K562 (cell line): ENCODE data around the gene HOXD13. TPM values are rescaled to one million over a fixed set of nuclear protein-coding genes. Genes with fewer than 3 reads are reported as not detected.

Experiments
- PCBP1 ChIP-seq: fragments of 200-400 bp; formaldehyde crosslinking; IDR thresholded peaks from 2 replicates; pipeline ENCODE4 v1.6.1; 2018; ENCODE audit warnings: mild to moderate bottlenecking, low read depth, low read length; ENCODE audit not compliant: poor library complexity, severe bottlenecking
- polyA plus RNA-seq, 8 experiments: library from polyadenylated mRNA; depleted of rRNA in 4 of 8; stranded (reverse) in 5 of 8; unstranded in 3 of 8; fragments of >200 nt; fragmentation: Nextera tagmentation in 2 of 8; fragmentation: Illumina TruSeq in 1 of 8; extraction: Ambion mirVana in 2 of 8; extraction: Trizol in 1 of 8; gene quantifications; 2 replicates each; pipeline versions ENCODE4 v1.2.1 to v1.2.3, GENCODE V29; 2011 to 2014; ENCODE audit warnings: inconsistent platforms in 1 of 8, missing spikeins in 1 of 8
- total RNA-seq, 7 experiments: library from RNA; depleted of rRNA in 6 of 7; stranded (reverse); fragments of >200 nt in 6 of 7; fragmentation: Illumina TruSeq in 2 of 7; extraction: Trizol in 2 of 7; gene quantifications; 2 replicates each; pipeline versions ENCODE4 v1.2.1 to v1.2.3, GENCODE V29; 2011 to 2021; ENCODE audit warnings: low replicate concordance in 1 of 7
- TF ChIP-seq, protein P1 (sequence below): fragments of 200-600 bp; sonication (generic); IDR thresholded peaks from one replicate; pipeline ENCODE4 v1.6.1; 2012; ENCODE audit warnings: mild to moderate bottlenecking, low read depth, low read length, inconsistent platforms

Gene HOXD13
- total and polyA plus RNA-seq, 9 of the 15 experiments (the other 6 are each of a cell fraction or from before 2014, with no cell fraction given): 0.03 to 0.04 TPM; not detected in 7

DNA sequence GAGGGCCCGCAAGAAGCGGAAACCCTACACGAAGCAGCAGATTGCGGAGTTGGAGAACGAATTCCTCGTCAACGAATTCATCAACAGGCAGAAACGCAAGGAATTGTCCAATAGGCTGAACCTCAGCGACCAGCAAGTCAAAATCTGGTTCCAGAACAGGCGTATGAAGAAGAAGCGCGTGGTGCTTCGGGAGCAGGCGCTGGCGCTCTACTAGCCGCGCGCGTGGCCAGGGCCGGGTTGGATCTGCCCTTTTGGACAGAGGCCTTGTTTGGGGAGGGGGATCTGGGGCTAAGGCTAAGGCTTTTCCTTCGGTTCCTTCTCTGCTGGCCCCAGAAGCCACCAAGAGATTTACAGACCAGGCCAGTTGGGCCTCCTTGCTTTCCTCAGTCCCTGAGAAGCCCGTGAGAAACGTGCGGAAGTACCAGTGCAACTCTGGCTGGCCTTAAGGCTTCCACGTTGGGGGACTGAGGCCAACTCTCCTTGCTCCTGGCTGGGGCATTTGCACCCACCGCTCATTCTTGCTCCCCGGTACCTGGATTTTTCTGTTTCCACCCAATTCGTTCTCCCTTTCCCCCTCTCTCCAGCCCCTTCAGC is 8.1 kb downstream of the HOXD13 start (continued):
- TF ChIP-seq, protein P1, sequence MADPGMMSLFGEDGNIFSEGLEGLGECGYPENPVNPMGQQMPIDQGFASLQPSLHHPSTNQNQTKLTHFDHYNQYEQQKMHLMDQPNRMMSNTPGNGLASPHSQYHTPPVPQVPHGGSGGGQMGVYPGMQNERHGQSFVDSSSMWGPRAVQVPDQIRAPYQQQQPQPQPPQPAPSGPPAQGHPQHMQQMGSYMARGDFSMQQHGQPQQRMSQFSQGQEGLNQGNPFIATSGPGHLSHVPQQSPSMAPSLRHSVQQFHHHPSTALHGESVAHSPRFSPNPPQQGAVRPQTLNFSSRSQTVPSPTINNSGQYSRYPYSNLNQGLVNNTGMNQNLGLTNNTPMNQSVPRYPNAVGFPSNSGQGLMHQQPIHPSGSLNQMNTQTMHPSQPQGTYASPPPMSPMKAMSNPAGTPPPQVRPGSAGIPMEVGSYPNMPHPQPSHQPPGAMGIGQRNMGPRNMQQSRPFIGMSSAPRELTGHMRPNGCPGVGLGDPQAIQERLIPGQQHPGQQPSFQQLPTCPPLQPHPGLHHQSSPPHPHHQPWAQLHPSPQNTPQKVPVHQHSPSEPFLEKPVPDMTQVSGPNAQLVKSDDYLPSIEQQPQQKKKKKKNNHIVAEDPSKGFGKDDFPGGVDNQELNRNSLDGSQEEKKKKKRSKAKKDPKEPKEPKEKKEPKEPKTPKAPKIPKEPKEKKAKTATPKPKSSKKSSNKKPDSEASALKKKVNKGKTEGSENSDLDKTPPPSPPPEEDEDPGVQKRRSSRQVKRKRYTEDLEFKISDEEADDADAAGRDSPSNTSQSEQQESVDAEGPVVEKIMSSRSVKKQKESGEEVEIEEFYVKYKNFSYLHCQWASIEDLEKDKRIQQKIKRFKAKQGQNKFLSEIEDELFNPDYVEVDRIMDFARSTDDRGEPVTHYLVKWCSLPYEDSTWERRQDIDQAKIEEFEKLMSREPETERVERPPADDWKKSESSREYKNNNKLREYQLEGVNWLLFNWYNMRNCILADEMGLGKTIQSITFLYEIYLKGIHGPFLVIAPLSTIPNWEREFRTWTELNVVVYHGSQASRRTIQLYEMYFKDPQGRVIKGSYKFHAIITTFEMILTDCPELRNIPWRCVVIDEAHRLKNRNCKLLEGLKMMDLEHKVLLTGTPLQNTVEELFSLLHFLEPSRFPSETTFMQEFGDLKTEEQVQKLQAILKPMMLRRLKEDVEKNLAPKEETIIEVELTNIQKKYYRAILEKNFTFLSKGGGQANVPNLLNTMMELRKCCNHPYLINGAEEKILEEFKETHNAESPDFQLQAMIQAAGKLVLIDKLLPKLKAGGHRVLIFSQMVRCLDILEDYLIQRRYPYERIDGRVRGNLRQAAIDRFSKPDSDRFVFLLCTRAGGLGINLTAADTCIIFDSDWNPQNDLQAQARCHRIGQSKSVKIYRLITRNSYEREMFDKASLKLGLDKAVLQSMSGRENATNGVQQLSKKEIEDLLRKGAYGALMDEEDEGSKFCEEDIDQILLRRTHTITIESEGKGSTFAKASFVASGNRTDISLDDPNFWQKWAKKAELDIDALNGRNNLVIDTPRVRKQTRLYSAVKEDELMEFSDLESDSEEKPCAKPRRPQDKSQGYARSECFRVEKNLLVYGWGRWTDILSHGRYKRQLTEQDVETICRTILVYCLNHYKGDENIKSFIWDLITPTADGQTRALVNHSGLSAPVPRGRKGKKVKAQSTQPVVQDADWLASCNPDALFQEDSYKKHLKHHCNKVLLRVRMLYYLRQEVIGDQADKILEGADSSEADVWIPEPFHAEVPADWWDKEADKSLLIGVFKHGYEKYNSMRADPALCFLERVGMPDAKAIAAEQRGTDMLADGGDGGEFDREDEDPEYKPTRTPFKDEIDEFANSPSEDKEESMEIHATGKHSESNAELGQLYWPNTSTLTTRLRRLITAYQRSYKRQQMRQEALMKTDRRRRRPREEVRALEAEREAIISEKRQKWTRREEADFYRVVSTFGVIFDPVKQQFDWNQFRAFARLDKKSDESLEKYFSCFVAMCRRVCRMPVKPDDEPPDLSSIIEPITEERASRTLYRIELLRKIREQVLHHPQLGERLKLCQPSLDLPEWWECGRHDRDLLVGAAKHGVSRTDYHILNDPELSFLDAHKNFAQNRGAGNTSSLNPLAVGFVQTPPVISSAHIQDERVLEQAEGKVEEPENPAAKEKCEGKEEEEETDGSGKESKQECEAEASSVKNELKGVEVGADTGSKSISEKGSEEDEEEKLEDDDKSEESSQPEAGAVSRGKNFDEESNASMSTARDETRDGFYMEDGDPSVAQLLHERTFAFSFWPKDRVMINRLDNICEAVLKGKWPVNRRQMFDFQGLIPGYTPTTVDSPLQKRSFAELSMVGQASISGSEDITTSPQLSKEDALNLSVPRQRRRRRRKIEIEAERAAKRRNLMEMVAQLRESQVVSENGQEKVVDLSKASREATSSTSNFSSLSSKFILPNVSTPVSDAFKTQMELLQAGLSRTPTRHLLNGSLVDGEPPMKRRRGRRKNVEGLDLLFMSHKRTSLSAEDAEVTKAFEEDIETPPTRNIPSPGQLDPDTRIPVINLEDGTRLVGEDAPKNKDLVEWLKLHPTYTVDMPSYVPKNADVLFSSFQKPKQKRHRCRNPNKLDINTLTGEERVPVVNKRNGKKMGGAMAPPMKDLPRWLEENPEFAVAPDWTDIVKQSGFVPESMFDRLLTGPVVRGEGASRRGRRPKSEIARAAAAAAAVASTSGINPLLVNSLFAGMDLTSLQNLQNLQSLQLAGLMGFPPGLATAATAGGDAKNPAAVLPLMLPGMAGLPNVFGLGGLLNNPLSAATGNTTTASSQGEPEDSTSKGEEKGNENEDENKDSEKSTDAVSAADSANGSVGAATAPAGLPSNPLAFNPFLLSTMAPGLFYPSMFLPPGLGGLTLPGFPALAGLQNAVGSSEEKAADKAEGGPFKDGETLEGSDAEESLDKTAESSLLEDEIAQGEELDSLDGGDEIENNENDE: no peak
- peak; percentile 14 for TF ChIP-seq PCBP1
